Natural killer cell (primary cell): ENCODE data around the gene NOXRED1. TPM values are rescaled to one million over a fixed set of nuclear protein-coding genes. Genes with fewer than 3 reads are reported as not detected.
A peak's percentile ranks its signal among the peaks of the same experiment; 100 is the strongest.

Source experiments
- ATAC-seq, 3 donors: fragments of 150-1000 bp in 2 of 3; fragments of 200-7000 bp in 1 of 3; cut with Tn5 transposase; 1 replicate in 1 of 3; 2 replicates in 2 of 3; pipeline ENCODE4 v1.10.0; 2021; ENCODE audit warnings: mild to moderate bottlenecking in 2 of 3, moderate library complexity in 2 of 3
- DNase-seq, 2 donors: peaks; one replicate each; pipeline versions ENCODE4 v3.0.0 to v3.0.0-alpha.2; 2013 to 2021; ENCODE audit warnings: mixed read lengths in 1 of 2
- H3K27ac ChIP-seq: one replicate; pipeline ENCODE4 v1.5.1; 2013; ENCODE audit warnings: mild to moderate bottlenecking, low read length
- H3K27me3 ChIP-seq: one replicate; pipeline ENCODE4 v1.6.1; 2013; ENCODE audit warnings: low read length; ENCODE audit not compliant: control insufficient read depth, insufficient read depth
- H3K36me3 ChIP-seq: one replicate; pipeline ENCODE4 v1.6.1; 2013; ENCODE audit warnings: low read length; ENCODE audit not compliant: control insufficient read depth, insufficient read depth
- H3K4me1 ChIP-seq: one replicate; pipeline ENCODE4 v1.6.1; 2013; ENCODE audit warnings: low read length; ENCODE audit not compliant: control insufficient read depth, insufficient read depth
- H3K4me3 ChIP-seq: one replicate; pipeline ENCODE4 v1.5.1; 2013; ENCODE audit warnings: low read length
- H3K9me3 ChIP-seq: one replicate; pipeline ENCODE4 v1.6.1; 2013; ENCODE audit warnings: low read length; ENCODE audit not compliant: control insufficient read depth, insufficient read depth
- H3K27ac Mint-ChIP-seq, 2 donors: one replicate each; pipeline ENCODE4 v1.8.0; 2022; ENCODE audit warnings: mild to moderate bottlenecking in 2 of 2, mixed read lengths in 2 of 2, moderate library complexity in 1 of 2
- H3K27me3 Mint-ChIP-seq, 2 donors: one replicate each; pipeline ENCODE4 v1.8.0; 2022; ENCODE audit warnings: low read depth in 2 of 2, mixed read lengths in 2 of 2
- H3K36me3 Mint-ChIP-seq: one replicate; pipeline ENCODE4 v1.8.0; 2022; ENCODE audit warnings: mixed read lengths
- H3K4me1 Mint-ChIP-seq, 2 donors: one replicate each; pipeline ENCODE4 v1.8.0; 2022; ENCODE audit warnings: mixed read lengths in 2 of 2
- H3K4me3 Mint-ChIP-seq: one replicate; pipeline ENCODE4 v1.8.0; 2022; ENCODE audit warnings: mild to moderate bottlenecking, moderate library complexity, mixed read lengths
- H3K9me3 Mint-ChIP-seq, 2 donors: one replicate each; pipeline ENCODE4 v1.8.0; 2022; ENCODE audit warnings: mixed read lengths in 2 of 2
- WGBS: methylation state at CpG from one replicate; pipeline ENCODE4 v1.1.7; 2013; ENCODE audit warnings: missing lambda C conversion rate; ENCODE audit not compliant: insufficient coverage; 5-methylcytosine and 5-hydroxymethylcytosine counted together
- intact Hi-C: fragments of 100-400 bp; cut with micrococcal nuclease; formaldehyde crosslinking; loops from one replicate; pipeline ENCODE4 v1.14.2; 2022
- total RNA-seq, 4 donors: library from RNA; stranded (reverse); fragments of 120-200 nt in 1 of 4; gene quantifications; one replicate each; pipeline versions ENCODE4 v1.2.3 to v1.2.4, GENCODE V29; 2013 to 2022
- TF ChIP-seq, protein P1 (sequence below): fragments of 200-600 bp; IDR thresholded peaks from one replicate; pipeline ENCODE4 v1.8.0; 2022; ENCODE audit warnings: antibody characterized with exemption

Gene NOXRED1
- total RNA-seq, 3 donors from 2014 or later (not counting 1 experiment from before 2014, with no cell fraction given), result 0.25 to 0.52 (median 0.40) TPM

DNA sequence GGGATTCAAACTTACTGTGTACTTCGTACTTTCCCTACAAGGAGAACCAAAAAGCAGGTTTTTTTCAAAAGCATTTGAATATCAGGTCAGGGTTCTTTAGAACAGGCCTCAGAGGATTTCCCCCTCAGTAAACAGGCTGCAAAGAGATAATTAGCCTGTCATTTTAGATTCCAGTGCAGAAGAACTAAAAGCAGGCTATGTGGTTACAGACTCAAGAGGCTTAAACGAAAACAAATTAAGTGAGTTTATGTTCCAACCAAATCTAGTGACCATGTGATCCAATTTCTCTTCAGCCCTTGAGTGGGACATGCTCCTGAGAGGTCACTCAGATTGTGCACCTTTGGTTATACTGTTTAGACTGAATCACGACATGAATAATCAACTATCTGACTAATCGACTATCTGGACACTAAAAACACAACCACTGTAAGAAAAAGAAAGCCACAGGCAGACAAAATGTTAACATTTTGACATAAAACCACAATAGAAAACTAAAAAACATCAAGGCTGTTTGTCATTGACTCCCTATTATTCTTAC is 51.0 kb downstream of the NOXRED1 start:
- no peak overlapping the region for H3K27ac Mint-ChIP-seq
- peak overlapping the region; percentile 29 for H3K27ac ChIP-seq
- DNase-seq (peak in 1 of 2 donors; percentile 33), ATAC-seq (no peak)
- intact Hi-C loops, result no loop called here
- no peak overlapping the region for H3K4me3 Mint-ChIP-seq
- 12% methylated on average over 4 of the region's 4 CpGs for WGBS
- no peaks in the 10 kb centered on the region for H3K9me3 Mint-ChIP-seq
- H3K36me3 Mint-ChIP-seq, result no peaks in the 10 kb centered on the region
- peaks cover 13% of the 10 kb centered on the region for H3K4me1 ChIP-seq
- TF ChIP-seq, protein P1, sequence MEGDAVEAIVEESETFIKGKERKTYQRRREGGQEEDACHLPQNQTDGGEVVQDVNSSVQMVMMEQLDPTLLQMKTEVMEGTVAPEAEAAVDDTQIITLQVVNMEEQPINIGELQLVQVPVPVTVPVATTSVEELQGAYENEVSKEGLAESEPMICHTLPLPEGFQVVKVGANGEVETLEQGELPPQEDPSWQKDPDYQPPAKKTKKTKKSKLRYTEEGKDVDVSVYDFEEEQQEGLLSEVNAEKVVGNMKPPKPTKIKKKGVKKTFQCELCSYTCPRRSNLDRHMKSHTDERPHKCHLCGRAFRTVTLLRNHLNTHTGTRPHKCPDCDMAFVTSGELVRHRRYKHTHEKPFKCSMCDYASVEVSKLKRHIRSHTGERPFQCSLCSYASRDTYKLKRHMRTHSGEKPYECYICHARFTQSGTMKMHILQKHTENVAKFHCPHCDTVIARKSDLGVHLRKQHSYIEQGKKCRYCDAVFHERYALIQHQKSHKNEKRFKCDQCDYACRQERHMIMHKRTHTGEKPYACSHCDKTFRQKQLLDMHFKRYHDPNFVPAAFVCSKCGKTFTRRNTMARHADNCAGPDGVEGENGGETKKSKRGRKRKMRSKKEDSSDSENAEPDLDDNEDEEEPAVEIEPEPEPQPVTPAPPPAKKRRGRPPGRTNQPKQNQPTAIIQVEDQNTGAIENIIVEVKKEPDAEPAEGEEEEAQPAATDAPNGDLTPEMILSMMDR, result no peak
- peaks cover 35 to 38% of the 10 kb centered on the region in 2 donors for H3K4me1 Mint-ChIP-seq
- H3K27me3 ChIP-seq, result no peaks in the 10 kb centered on the region
- H3K9me3 ChIP-seq, result no peaks in the 10 kb centered on the region
- H3K36me3 ChIP-seq, result no peaks in the 10 kb centered on the region
- no peak overlapping the region for H3K4me3 ChIP-seq
- no peaks in the 10 kb centered on the region for H3K27me3 Mint-ChIP-seq

DNA sequence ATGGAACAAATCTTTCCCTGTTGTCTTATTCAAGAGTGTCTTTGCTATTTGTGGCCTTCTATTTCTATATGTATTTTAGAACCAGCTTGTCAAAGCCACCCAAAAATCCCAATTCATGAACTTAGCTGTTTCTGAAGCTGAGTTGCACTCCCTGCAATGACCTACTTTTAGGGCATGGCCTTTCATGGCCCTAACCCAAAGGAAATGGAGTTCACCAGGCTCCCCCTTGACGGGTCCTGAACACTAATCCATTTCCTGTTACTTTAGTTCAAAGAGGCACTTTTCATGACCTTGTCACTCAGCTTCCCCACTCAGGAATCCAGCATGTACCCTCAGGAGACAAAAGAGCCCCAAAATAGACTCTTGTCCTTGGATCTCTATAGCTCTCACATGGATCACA is 54.0 kb downstream of the NOXRED1 start:
- H3K4me1 Mint-ChIP-seq, result peaks cover 15 to 20% of the 10 kb centered on the region in 2 donors
- Histone ChIP-seq H3K27ac (no peak overlapping the region), H3K9me3 (no peaks in the 10 kb centered on the region), H3K4me1 (peaks cover 6% of the 10 kb centered on the region), H3K27me3 (no peaks in the 10 kb centered on the region), H3K4me3 (no peak overlapping the region), H3K36me3 (no peaks in the 10 kb centered on the region)
- ATAC-seq (no peak), DNase-seq (peak in 1 of 2 donors; percentile 40)
- H3K4me3 Mint-ChIP-seq, result no peak overlapping the region
- H3K27me3 Mint-ChIP-seq, result no peaks in the 10 kb centered on the region
- no peaks in the 10 kb centered on the region for H3K36me3 Mint-ChIP-seq
- whole genome bisulfite sequencing, result 3% methylated on average over 1 of the region's 1 CpG
- H3K27ac Mint-ChIP-seq, result no peak overlapping the region
- TF ChIP-seq, protein P1, result no peak
- H3K9me3 Mint-ChIP-seq, result no peaks in the 10 kb centered on the region
- intact Hi-C loops, result no loop called here

DNA sequence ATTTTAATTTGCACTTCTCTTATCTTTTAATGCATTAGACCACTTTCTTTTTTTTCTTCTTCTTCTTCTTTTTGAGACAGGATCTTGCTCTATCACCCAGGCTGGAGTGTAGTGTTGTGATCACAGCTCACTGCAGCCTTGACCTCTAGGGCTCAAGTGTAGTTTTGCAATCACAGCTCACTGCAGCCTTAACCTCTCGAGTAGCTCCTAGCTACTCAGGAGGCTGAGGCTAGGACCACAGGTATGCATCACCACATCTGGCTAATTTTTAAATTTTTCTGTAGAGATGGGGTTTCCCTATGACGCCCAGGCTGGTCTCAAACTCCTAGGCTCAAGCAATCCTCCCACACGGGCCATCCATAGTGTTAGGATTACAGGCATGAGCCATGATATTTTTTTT is 59.2 kb downstream of the NOXRED1 start:
- no peak for ATAC-seq
- H3K4me3 Mint-ChIP-seq, result no peak overlapping the region
- H3K27ac Mint-ChIP-seq, result no peak overlapping the region
- TF ChIP-seq, protein P1, result no peak
- Histone ChIP-seq H3K9me3 (no peaks in the 10 kb centered on the region), H3K27ac (no peak overlapping the region), H3K36me3 (no peaks in the 10 kb centered on the region), H3K4me3 (no peak overlapping the region), H3K4me1 (no peaks in the 10 kb centered on the region), H3K27me3 (no peaks in the 10 kb centered on the region)
- H3K9me3 Mint-ChIP-seq, result no peaks in the 10 kb centered on the region
- intact Hi-C loops, result no loop called here
- no peaks in the 10 kb centered on the region for H3K27me3 Mint-ChIP-seq
- peaks cover 12% of the 10 kb centered on the region in 2 donors for H3K4me1 Mint-ChIP-seq
- no peak for DNase-seq
- no peaks in the 10 kb centered on the region for H3K36me3 Mint-ChIP-seq
- WGBS, result 84% methylated on average over 3 of the region's 3 CpGs

DNA sequence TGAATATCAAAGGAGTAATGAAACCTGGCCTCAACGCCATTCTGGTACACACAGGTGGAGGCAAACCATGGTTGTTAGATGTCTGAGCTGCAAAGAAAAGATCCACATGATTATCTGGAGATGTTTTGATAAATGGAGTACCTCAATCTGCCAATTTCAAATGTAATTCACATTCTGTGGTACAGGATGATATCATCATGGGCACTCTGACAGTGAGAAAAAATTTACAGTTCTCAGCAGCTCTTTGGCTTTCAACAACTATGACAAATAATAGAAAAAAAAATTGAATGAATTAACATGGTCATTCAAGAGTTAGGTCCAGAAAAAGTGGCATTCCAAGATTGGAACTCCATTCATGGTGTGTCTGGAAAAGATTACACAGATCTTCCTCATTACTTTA is 63.7 kb downstream of the NOXRED1 start:
- H3K27ac ChIP-seq, result no peak overlapping the region
- TF ChIP-seq, protein P1, result no peak
- no peaks in the 10 kb centered on the region for H3K27me3 ChIP-seq
- H3K27me3 Mint-ChIP-seq, result no peaks in the 10 kb centered on the region
- H3K4me3 ChIP-seq, result no peak overlapping the region
- H3K36me3 Mint-ChIP-seq, result no peaks in the 10 kb centered on the region
- no peak overlapping the region for H3K27ac Mint-ChIP-seq
- 88% methylated on average over 1 of the region's 1 CpG for WGBS
- H3K9me3 ChIP-seq, result no peaks in the 10 kb centered on the region
- H3K4me1 ChIP-seq, result no peaks in the 10 kb centered on the region
- H3K4me1 Mint-ChIP-seq, result peaks cover 8 to 9% of the 10 kb centered on the region in 2 donors
- no peaks in the 10 kb centered on the region for H3K9me3 Mint-ChIP-seq
- ATAC-seq, result no peak
- no peak for DNase-seq
- intact Hi-C loops, result no loop called here
- H3K36me3 ChIP-seq, result no peaks in the 10 kb centered on the region
- no peak overlapping the region for H3K4me3 Mint-ChIP-seq
